Trophoblast cell (in vitro differentiated cells and primary cell): ENCODE measurements around the gene NUP93.

Experiments
- DNase-seq, 2 donors: peaks; one replicate each; pipeline ENCODE4 v3.0.0-alpha.2; 2016
- H2AFZ ChIP-seq: 2 replicates; pipeline ENCODE4 v1.6.1; 2013; ENCODE audit warnings: low read length, moderate library complexity, mild to moderate bottlenecking; ENCODE audit not compliant: insufficient read depth, poor library complexity
- H2AK5ac ChIP-seq: 2 replicates; pipeline ENCODE4 v1.6.1; 2013; ENCODE audit warnings: mild to moderate bottlenecking, low read length
- H2BK120ac ChIP-seq: 2 replicates; pipeline ENCODE4 v1.6.1; 2013; ENCODE audit warnings: low read length, mild to moderate bottlenecking, moderate library complexity; ENCODE audit not compliant: insufficient read depth, poor library complexity
- H2BK12ac ChIP-seq: 2 replicates; pipeline ENCODE4 v1.6.1; 2013; ENCODE audit warnings: mild to moderate bottlenecking, low read length, moderate library complexity
- H2BK5ac ChIP-seq: 2 replicates; pipeline ENCODE4 v1.6.1; 2013; ENCODE audit warnings: low read length, low read depth, moderate library complexity, mild to moderate bottlenecking; ENCODE audit not compliant: poor library complexity
- H3K14ac ChIP-seq: 2 replicates; pipeline ENCODE4 v1.6.1; 2013; ENCODE audit warnings: mild to moderate bottlenecking, low read length
- H3K18ac ChIP-seq: 2 replicates; pipeline ENCODE4 v1.6.1; 2013; ENCODE audit warnings: mild to moderate bottlenecking, low read length
- H3K23ac ChIP-seq: 2 replicates; pipeline ENCODE4 v1.6.1; 2013; ENCODE audit warnings: low read length
- H3K27ac ChIP-seq: 2 replicates; pipeline ENCODE4 v1.5.1; 2013; ENCODE audit warnings: low read depth, mild to moderate bottlenecking, inconsistent platforms, low read length, moderate library complexity
- H3K27me3 ChIP-seq: 2 replicates; pipeline ENCODE4 v1.6.1; 2013; ENCODE audit warnings: inconsistent platforms, mild to moderate bottlenecking, low read length, moderate library complexity; ENCODE audit not compliant: insufficient read depth
- H3K36me3 ChIP-seq, 2 experiments: 1 replicate in 1 of 2; 2 replicates in 1 of 2; pipeline ENCODE4 v1.6.1; 2013; ENCODE audit warnings: low read length in 2 of 2, mild to moderate bottlenecking in 2 of 2, moderate library complexity in 1 of 2; ENCODE audit not compliant: insufficient read depth in 2 of 2, control insufficient read depth in 1 of 2
- H3K4ac ChIP-seq: 2 replicates; pipeline ENCODE4 v1.6.1; 2013; ENCODE audit warnings: low read depth, mild to moderate bottlenecking, low read length, moderate library complexity
- H3K4me1 ChIP-seq, 2 experiments: 1 replicate in 1 of 2; 2 replicates in 1 of 2; pipeline ENCODE4 v1.6.1; 2013; ENCODE audit warnings: low read length in 2 of 2, mild to moderate bottlenecking in 2 of 2, moderate library complexity in 1 of 2; ENCODE audit not compliant: insufficient read depth in 2 of 2, control insufficient read depth in 1 of 2
- H3K4me2 ChIP-seq: 2 replicates; pipeline ENCODE4 v1.6.1; 2013; ENCODE audit warnings: inconsistent platforms, mild to moderate bottlenecking, low read length, moderate library complexity
- H3K4me3 ChIP-seq: 2 replicates; pipeline ENCODE4 v1.5.1; 2013; ENCODE audit warnings: mild to moderate bottlenecking, low read depth, low read length, inconsistent platforms
- H3K79me1 ChIP-seq: one replicate; pipeline ENCODE4 v1.6.1; 2013; ENCODE audit warnings: low read length
- H3K79me2 ChIP-seq: 2 replicates; pipeline ENCODE4 v1.6.1; 2013; ENCODE audit warnings: low read length, mild to moderate bottlenecking; ENCODE audit not compliant: control insufficient read depth, insufficient read depth, poor library complexity
- H3K9ac ChIP-seq: 2 replicates; pipeline ENCODE4 v1.6.1; 2013; ENCODE audit warnings: mild to moderate bottlenecking, low read length
- H3K9me3 ChIP-seq: 2 replicates; pipeline ENCODE4 v1.6.1; 2013; ENCODE audit warnings: low read depth, mild to moderate bottlenecking, control low read depth, inconsistent platforms, low read length; ENCODE audit not compliant: insufficient read depth
- H4K12ac ChIP-seq: 2 replicates; pipeline ENCODE4 v1.6.1; 2013; ENCODE audit warnings: low read depth, mild to moderate bottlenecking, low read length, moderate library complexity
- H4K8ac ChIP-seq: 2 replicates; pipeline ENCODE4 v1.6.1; 2013; ENCODE audit warnings: low read depth, mild to moderate bottlenecking, low read length, moderate library complexity
- H4K91ac ChIP-seq: one replicate; pipeline ENCODE4 v1.6.1; 2013; ENCODE audit warnings: low read depth, mild to moderate bottlenecking, low read length, moderate library complexity
- WGBS: extraction: QIAGEN DNeasy Blood & Tissue Kit; methylation state at CpG from one replicate; pipeline ENCODE4 v1.1.7; 2013; ENCODE audit warnings: missing lambda C conversion rate; ENCODE audit not compliant: insufficient read length, insufficient coverage; ENCODE audit errors: extremely low coverage; 5-methylcytosine and 5-hydroxymethylcytosine counted together

Gene NUP93

DNA sequence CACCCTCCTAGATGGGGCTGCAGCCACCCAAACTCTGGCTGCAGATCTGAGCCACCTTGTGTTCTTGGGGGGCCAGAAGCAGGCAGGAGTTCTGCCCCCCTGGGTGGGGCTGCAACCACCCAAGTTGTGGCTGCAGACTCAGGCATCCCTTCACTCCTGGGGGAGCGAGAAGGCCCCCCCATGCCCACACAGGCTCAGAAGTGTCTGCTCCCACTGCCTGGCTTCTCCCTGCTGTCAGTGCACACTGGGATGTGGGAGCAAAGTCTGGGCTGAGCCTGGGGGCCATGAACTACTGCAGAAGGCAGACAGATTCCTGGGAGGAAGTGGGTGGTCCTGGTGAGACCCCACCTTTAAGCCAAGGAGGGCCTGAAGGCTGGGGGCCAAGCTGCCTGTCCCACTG is 34.7 kb upstream of the NUP93 start:
- no peak overlapping the region for H4K91ac ChIP-seq
- no peak for DNase-seq
- no peak overlapping the region for H3K9ac ChIP-seq
- no peak overlapping the region for H3K4me2 ChIP-seq
- no peak overlapping the region for H4K8ac ChIP-seq
- H3K14ac ChIP-seq, result no peak overlapping the region
- no peaks in the 10 kb centered on the region for H3K36me3 ChIP-seq
- no peak overlapping the region for H3K4ac ChIP-seq
- no peak overlapping the region for H2AK5ac ChIP-seq
- no peaks in the 10 kb centered on the region for H3K79me2 ChIP-seq
- H4K12ac ChIP-seq, result no peak overlapping the region
- no peaks in the 10 kb centered on the region for H3K27me3 ChIP-seq
- H3K18ac ChIP-seq, result no peak overlapping the region
- no CpG with 5 or more reads among the region's 1 CpG for WGBS
- H3K4me3 ChIP-seq, result no peak overlapping the region
- H2AFZ ChIP-seq, result no peak overlapping the region
- no peak overlapping the region for H2BK120ac ChIP-seq
- no peak overlapping the region for H2BK12ac ChIP-seq
- H3K9me3 ChIP-seq, result peaks cover 5% of the 10 kb centered on the region
- H3K27ac ChIP-seq, result no peak overlapping the region
- H3K79me1 ChIP-seq, result no peaks in the 10 kb centered on the region
- no peak overlapping the region for H3K23ac ChIP-seq
- H2BK5ac ChIP-seq, result no peak overlapping the region
- peaks cover 5 to 7% of the 10 kb centered on the region in 2 experiments for H3K4me1 ChIP-seq

DNA sequence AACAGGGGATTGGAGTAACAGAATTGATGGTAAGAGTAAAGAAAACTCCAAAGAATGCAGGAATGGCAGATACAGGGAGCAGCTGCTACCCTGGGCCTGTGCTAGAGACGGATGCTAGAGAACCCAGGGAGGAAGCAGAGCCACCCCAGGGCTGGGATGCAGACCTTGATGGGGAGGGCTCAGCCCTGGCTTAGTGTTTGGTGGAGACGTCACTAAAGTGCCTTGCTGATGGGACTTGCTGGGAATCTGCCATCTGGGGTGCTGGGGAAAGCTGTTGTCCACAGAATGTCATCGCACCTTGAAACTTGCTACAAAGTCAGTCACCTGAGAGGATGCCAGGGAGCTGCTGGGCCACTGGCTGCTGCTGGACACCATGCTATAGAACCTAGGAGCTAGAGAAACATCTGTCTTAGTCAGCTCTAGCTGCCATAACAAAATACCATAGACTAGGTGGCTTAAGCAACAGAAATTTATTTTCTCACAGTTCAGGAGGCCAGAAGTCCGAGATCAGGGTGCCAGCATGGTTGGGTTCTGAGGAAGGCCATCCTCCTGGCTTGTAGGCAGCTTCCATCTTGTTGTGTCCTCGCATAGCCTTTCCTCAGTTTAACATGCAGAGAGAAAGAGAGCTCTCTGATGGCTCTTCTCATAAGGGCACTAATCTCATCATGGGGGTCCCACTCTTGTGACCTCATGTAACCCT is 32.3 kb upstream of the NUP93 start:
- H4K8ac ChIP-seq, result no peak overlapping the region
- H3K23ac ChIP-seq, result no peak overlapping the region
- H3K27ac ChIP-seq, result no peak overlapping the region
- H3K18ac ChIP-seq, result no peak overlapping the region
- WGBS, result no CpG with 5 or more reads among the region's 5 CpGs
- no peaks in the 10 kb centered on the region for H3K27me3 ChIP-seq
- H3K9ac ChIP-seq, result no peak overlapping the region
- H2BK12ac ChIP-seq, result no peak overlapping the region
- H3K14ac ChIP-seq, result no peak overlapping the region
- no peak overlapping the region for H4K12ac ChIP-seq
- H2BK5ac ChIP-seq, result no peak overlapping the region
- H3K4ac ChIP-seq, result no peak overlapping the region
- no peaks in the 10 kb centered on the region for H3K4me1 ChIP-seq
- no peak overlapping the region for H2BK120ac ChIP-seq
- no peak overlapping the region for H2AFZ ChIP-seq
- H2AK5ac ChIP-seq, result no peak overlapping the region
- no peaks in the 10 kb centered on the region for H3K79me2 ChIP-seq
- no peaks in the 10 kb centered on the region for H3K79me1 ChIP-seq
- peaks cover 3% of the 10 kb centered on the region for H3K9me3 ChIP-seq
- H3K4me2 ChIP-seq, result no peak overlapping the region
- H3K4me3 ChIP-seq, result no peak overlapping the region
- DNase-seq, result peak; percentile 85 to 87
- no peak overlapping the region for H4K91ac ChIP-seq
- H3K36me3 ChIP-seq, result no peaks in the 10 kb centered on the region

- H3K79me1 ChIP-seq, result no peaks in the 10 kb centered on the region
- no peak for DNase-seq
Observed at GRCh38 chr16:56700195-56700594, 29.7 kb upstream of the NUP93 start.

GRCh38 chr16:56700631-56701030 is 29.3 kb upstream of the NUP93 start:
- Histone ChIP-seq H2BK12ac (no peak overlapping the region), H3K27me3 (no peaks in the 10 kb centered on the region), H3K4me3 (no peak overlapping the region), H4K91ac (no peak overlapping the region), H3K4me1 (no peaks in the 10 kb centered on the region), H3K23ac (no peak overlapping the region), H3K18ac (no peak overlapping the region), H3K9me3 (peaks cover 5% of the 10 kb centered on the region), H2AK5ac (no peak overlapping the region), H3K4me2 (no peak overlapping the region), H2BK120ac (no peak overlapping the region), H4K8ac (no peak overlapping the region), H3K14ac (no peak overlapping the region), H3K79me2 (no peaks in the 10 kb centered on the region), H2BK5ac (no peak overlapping the region), H4K12ac (no peak overlapping the region), H3K79me1 (no peaks in the 10 kb centered on the region), H3K27ac (no peak overlapping the region), H3K4ac (no peak overlapping the region), H3K9ac (no peak overlapping the region), H3K36me3 (no peaks in the 10 kb centered on the region), H2AFZ (no peak overlapping the region)
- WGBS, result no CpG with 5 or more reads among the region's 1 CpG
- DNase-seq, result no peak

More at GRCh38 chr16:56700195-56700594, 29.7 kb upstream of the NUP93 start:
- Histone ChIP-seq H2AK5ac (no peak overlapping the region), H3K79me2 (no peaks in the 10 kb centered on the region), H3K18ac (no peak overlapping the region), H3K4me3 (no peak overlapping the region), H3K4ac (no peak overlapping the region), H2AFZ (no peak overlapping the region), H3K23ac (no peak overlapping the region), H3K4me2 (no peak overlapping the region), H3K27ac (no peak overlapping the region), H3K4me1 (no peaks in the 10 kb centered on the region), H2BK120ac (no peak overlapping the region), H4K12ac (no peak overlapping the region), H3K27me3 (no peaks in the 10 kb centered on the region), H4K91ac (no peak overlapping the region), H3K14ac (no peak overlapping the region), H3K9me3 (peaks cover 3% of the 10 kb centered on the region), H2BK12ac (no peak overlapping the region), H3K9ac (no peak overlapping the region), H4K8ac (no peak overlapping the region), H3K36me3 (no peaks in the 10 kb centered on the region), H2BK5ac (no peak overlapping the region)
- no CpG with 5 or more reads among the region's 1 CpG for WGBS
